NCI-H1092 treated with DMSO at 0.1 percent for 48 hours (cell line): ENCODE data around the gene NUTF2.
"Not testable (repeated sequence)": the region's sequence is repeated elsewhere in the genome, so short reads cannot be mapped to it uniquely, and the experiment has no call there.

Source experiments
- DNase-seq: peaks from one replicate; lab custom pipeline; 2025; lab: John Stamatoyannopoulos, UW

The NUTF2 gene

GRCh38 chr16:67846320-67847063, at the start of gene NUTF2:
Gene NUTF2, plus strand, starts transcription at chr16:67846933. Its CDS starts 18,198 bp downstream, at chr16:67865131.
- peak; percentile 94 for DNase-seq

GRCh38 chr16:67800338-67800926, 46.3 kb upstream of the NUTF2 start:
- no peak for DNase-seq

GRCh38 chr16:67801241-67801640, 45.5 kb upstream of the NUTF2 start:
- no peak for DNase-seq

GRCh38 chr16:67801883-67802282, 44.9 kb upstream of the NUTF2 start:
- DNase-seq = no peak

GRCh38 chr16:67803894-67804293, 42.8 kb upstream of the NUTF2 start:
- DNase-seq = no peak

GRCh38 chr16:67804853-67805542, 41.7 kb upstream of the NUTF2 start:
- DNase-seq = no peak

- peak; percentile 17 for DNase-seq
These were observed 40.9 kb upstream of the NUTF2 start for GRCh38 chr16:67805718-67806427.

GRCh38 chr16:67806428-67807147, 40.1 kb upstream of the NUTF2 start, which contains the start of the genes RANBP10 and TSNAXIP1:
Gene RANBP10, minus strand, starts transcription at chr16:67806560. Its CDS starts 24 bp downstream, at chr16:67806536.
Gene TSNAXIP1, plus strand, starts transcription at chr16:67806889. Its CDS starts 261 bp downstream, at chr16:67807150.
- DNase-seq = peak; percentile 99

- no peak for DNase-seq
These were observed 39.5 kb upstream of the NUTF2 start for GRCh38 chr16:67807148-67807682.

GRCh38 chr16:67811899-67812298, 34.8 kb upstream of the NUTF2 start:
- no peak for DNase-seq

- no peak for DNase-seq
These were observed 32.2 kb upstream of the NUTF2 start for GRCh38 chr16:67814567-67814966.

- no peak for DNase-seq
These were observed 26.0 kb upstream of the NUTF2 start for GRCh38 chr16:67820608-67821259.

- DNase-seq = no peak
These were observed 24.2 kb upstream of the NUTF2 start for GRCh38 chr16:67822511-67822910.

- no peak for DNase-seq
These were observed 21.6 kb upstream of the NUTF2 start for GRCh38 chr16:67825119-67825518.

- no peak for DNase-seq
These were observed 20.8 kb upstream of the NUTF2 start for GRCh38 chr16:67825906-67826305.

GRCh38 chr16:67828651-67829050, 18.1 kb upstream of the NUTF2 start:
- DNase-seq = no peak

GRCh38 chr16:67833030-67833414, 13.7 kb upstream of the NUTF2 start:
- DNase-seq = no peak

GRCh38 chr16:67833415-67834241, 13.1 kb upstream of the NUTF2 start:
- peak; percentile 92 for DNase-seq

- no peak for DNase-seq
These were observed 12.5 kb upstream of the NUTF2 start for GRCh38 chr16:67834242-67834614.

GRCh38 chr16:67837190-67837589, 9.5 kb upstream of the NUTF2 start:
- not testable (repeated sequence) for DNase-seq
